IMR-90 (cell line): ENCODE measurements around the gene RUFY2. TPM values are rescaled to one million over a fixed set of nuclear protein-coding genes. Genes with fewer than 3 reads are reported as not detected.
A peak's percentile ranks its signal among the peaks of the same experiment; 100 is the strongest.

ENCODE experiments used
- ATAC-seq: fragments of 200-7000 bp; cut with Tn5 transposase; 2 replicates; pipeline ENCODE4 v1.9.1; 2020; ENCODE audit warnings: low read depth, mild to moderate bottlenecking, moderate library complexity
- BruUV-seq: library from RNA; stranded (reverse); fragments of 400-500 nt; replicated peaks from 2 replicates; lab custom pipeline; 2021; lab: Mats Ljungman, UMichigan
- CTCF ChIA-PET: fragments of 300-600 bp; formaldehyde crosslinking; extraction: SDS; loops from one replicate; lab custom pipeline; 2021; ENCODE audit warnings: antibody characterized with exemption; lab: Yijun Ruan, JAX
- POLR2A ChIA-PET: fragments of 300-600 bp; sonication (Branson Sonifier 250); formaldehyde crosslinking; loops from one replicate; lab custom pipeline; 2022; ENCODE audit warnings: antibody characterized with exemption; ENCODE audit not compliant: unreplicated experiment; lab: Charles Lee
- DNase-seq: peaks from one replicate; pipeline ENCODE4 v3.0.0; 2013
- H2AFZ ChIP-seq: replicated peaks from 2 replicates; pipeline ENCODE3; 2013; ENCODE audit warnings: low read length, mild to moderate bottlenecking; ENCODE audit not compliant: poor library complexity
- H2AK5ac ChIP-seq: 2 replicates; pipeline ENCODE4 v1.6.1; 2013; ENCODE audit warnings: low read depth, low read length, inconsistent platforms
- H2AK9ac ChIP-seq: replicated peaks from 2 replicates; pipeline ENCODE3; 2013; ENCODE audit warnings: mild to moderate bottlenecking, low read depth, low read length, moderate library complexity; ENCODE audit not compliant: poor library complexity
- H2BK120ac ChIP-seq: 2 replicates; pipeline ENCODE4 v1.6.1; 2013; ENCODE audit warnings: low read depth, low read length, inconsistent platforms
- H2BK15ac ChIP-seq: 3 replicates; pipeline ENCODE4 v1.6.1; 2013; ENCODE audit warnings: low read depth, low read length, inconsistent platforms
- H2BK20ac ChIP-seq: 2 replicates; pipeline ENCODE4 v1.6.1; 2013; ENCODE audit warnings: low read depth, mild to moderate bottlenecking, inconsistent platforms, low read length, moderate library complexity
- H2BK5ac ChIP-seq: 2 replicates; pipeline ENCODE4 v1.6.1; 2013; ENCODE audit warnings: mild to moderate bottlenecking, low read depth, low read length, inconsistent platforms; ENCODE audit not compliant: poor library complexity, severe bottlenecking
- H3K14ac ChIP-seq: replicated peaks from 2 replicates; pipeline ENCODE4 v1.6.1; 2013; ENCODE audit warnings: low read depth, low read length, inconsistent platforms
- H3K18ac ChIP-seq: 2 replicates; pipeline ENCODE4 v1.6.1; 2013; ENCODE audit warnings: low read depth, low read length, control low read depth
- H3K23ac ChIP-seq: 2 replicates; pipeline ENCODE4 v1.6.1; 2013; ENCODE audit warnings: low read depth, low read length, inconsistent platforms
- H3K27ac ChIP-seq: 2 replicates; pipeline ENCODE4 v1.5.1; 2013; ENCODE audit warnings: mild to moderate bottlenecking, control low read depth, low read length; ENCODE audit not compliant: insufficient read depth
- H3K27me3 ChIP-seq: 2 replicates; pipeline ENCODE4 v1.6.1; 2013; ENCODE audit warnings: low read length; ENCODE audit not compliant: control insufficient read depth, insufficient read depth
- H3K36me3 ChIP-seq: 2 replicates; pipeline ENCODE4 v1.6.1; 2013; ENCODE audit warnings: low read length, mixed read lengths; ENCODE audit not compliant: control insufficient read depth, insufficient read depth
- H3K4ac ChIP-seq: 2 replicates; pipeline ENCODE4 v1.6.1; 2013; ENCODE audit warnings: low read depth, low read length, inconsistent platforms
- H3K4me1 ChIP-seq: 2 replicates; pipeline ENCODE4 v1.6.1; 2013; ENCODE audit warnings: low read length, mixed read lengths; ENCODE audit not compliant: control insufficient read depth, insufficient read depth
- H3K4me2 ChIP-seq: 2 replicates; pipeline ENCODE4 v1.6.1; 2013; ENCODE audit warnings: low read depth, mild to moderate bottlenecking, control low read depth, low read length, moderate library complexity
- H3K4me3 ChIP-seq: 2 replicates; pipeline ENCODE4 v1.5.1; 2013; ENCODE audit warnings: low read depth, mild to moderate bottlenecking, control low read depth, low read length, moderate library complexity; ENCODE audit not compliant: insufficient read depth
- H3K56ac ChIP-seq: 2 replicates; pipeline ENCODE4 v1.6.1; 2013; ENCODE audit warnings: low read length, inconsistent platforms; ENCODE audit not compliant: insufficient read depth; ENCODE audit errors: extremely low read depth
- H3K79me1 ChIP-seq, 2 experiments: 2 replicates each; pipeline ENCODE4 v1.6.1; 2013; ENCODE audit warnings: low read length in 2 of 2, inconsistent platforms in 1 of 2, low read depth in 1 of 2
- H3K9ac ChIP-seq: 2 replicates; pipeline ENCODE4 v1.6.1; 2013; ENCODE audit warnings: low read depth, low read length, control low read depth
- H3K9me1 ChIP-seq: 2 replicates; pipeline ENCODE4 v1.6.1; 2013; ENCODE audit warnings: low read length, inconsistent platforms; ENCODE audit not compliant: insufficient read depth
- H3K9me3 ChIP-seq: 2 replicates; pipeline ENCODE4 v1.6.1; 2013; ENCODE audit warnings: low read length; ENCODE audit not compliant: control insufficient read depth, insufficient read depth
- H4K20me1 ChIP-seq: 2 replicates; pipeline ENCODE4 v1.6.1; 2013; ENCODE audit warnings: low read length, inconsistent platforms; ENCODE audit not compliant: insufficient read depth
- H4K5ac ChIP-seq: 2 replicates; pipeline ENCODE4 v1.6.1; 2013; ENCODE audit warnings: mild to moderate bottlenecking, low read depth, low read length, control low read depth
- H4K8ac ChIP-seq, 2 experiments: 2 replicates each; pipeline ENCODE4 v1.6.1; 2013; ENCODE audit warnings: low read depth in 2 of 2, low read length in 2 of 2, control low read depth in 1 of 2, inconsistent platforms in 1 of 2
- H4K91ac ChIP-seq: 2 replicates; pipeline ENCODE4 v1.6.1; 2013; ENCODE audit warnings: low read depth, low read length, inconsistent platforms; ENCODE audit not compliant: insufficient read depth
- MAZ ChIP-seq: IDR thresholded peaks from 2 replicates; pipeline ENCODE4 v1.6.1; 2012; ENCODE audit warnings: low read depth, mild to moderate bottlenecking, low read length, improper control_type of control experiment, moderate library complexity, borderline replicate concordance
- MXI1 ChIP-seq: IDR thresholded peaks from 2 replicates; pipeline ENCODE4 v1.6.1; 2012; ENCODE audit warnings: low read depth, mild to moderate bottlenecking, low read length, moderate library complexity, borderline replicate concordance
- SMC3 ChIP-seq: fragments of 150-350 bp; IDR thresholded peaks from 2 replicates; pipeline ENCODE4 v1.6.1; 2016; ENCODE audit warnings: low read depth, mild to moderate bottlenecking, antibody characterized with exemption, low read length, moderate library complexity
- USF2 ChIP-seq: fragments of 150-350 bp; IDR thresholded peaks from 2 replicates; pipeline ENCODE4 v1.6.1; 2017; ENCODE audit warnings: mild to moderate bottlenecking, antibody characterized with exemption, low read length, low read depth
- WGBS, 2 experiments: methylation state at CpG; one replicate each; pipeline versions ENCODE4 v1.1.5 to v1.1.7; 2013; ENCODE audit warnings: missing lambda C conversion rate in 2 of 2; ENCODE audit not compliant: insufficient read length in 1 of 2; ENCODE audit errors: extremely low coverage in 2 of 2; 5-methylcytosine and 5-hydroxymethylcytosine counted together
- dilution Hi-C: fragments of 300-500 bp; cut with HindIII; formaldehyde crosslinking; loops from one replicate; pipeline ENCODE4 v1.14.3; 2018; ENCODE audit warnings: low sequenced_read_pairs; ENCODE audit not compliant: unreplicated experiment
- in situ Hi-C: fragments of 300-500 bp; cut with MboI; formaldehyde crosslinking; loops from 3 replicates; pipeline ENCODE4 v1.14.3; 2019; ENCODE audit warnings: low sequenced_read_pairs, inconsistent platforms, mixed read lengths
- intact Hi-C: fragments of 100-400 bp; cut with micrococcal nuclease; formaldehyde crosslinking; loops from 2 replicates; pipeline ENCODE4 v1.10.0; 2022
- polyA plus RNA-seq, 3 experiments: library from polyadenylated mRNA; depleted of rRNA; stranded (reverse); fragments of >200 nt; gene quantifications; 2 replicates each; pipeline ENCODE4 v1.2.3, GENCODE V29; 2012; ENCODE audit warnings: low replicate concordance in 1 of 3
- total RNA-seq: library from RNA; depleted of rRNA; stranded (reverse); fragments of >200 nt; gene quantifications from 2 replicates; pipeline ENCODE4 v1.2.3, GENCODE V29; 2012

The RUFY2 gene
- total and polyA plus RNA-seq, 2 of the 4 experiments (the other 2 are of a cell fraction), result 6.7 to 6.8 TPM

- dilution Hi-C loops (no loop called here), in situ Hi-C loops (no loop called here), intact Hi-C loops (loop anchor here (10.0 kb wide), 3 partner anchors 259 to 479 kb away; partner anchors contain the start of genes HERC4 and SIRT1)
- H2BK120ac ChIP-seq, result no peak overlapping the region
- TF ChIP-seq MAZ (no peak), MXI1 (0 out of 2 replicates have a peak, but pooled peaks have one; percentile 26), USF2 (peak; percentile 78), SMC3 (no peak)
- ChIA-PET POLR2A (interaction anchor here (0.6 kb wide), 1 partner anchor 11 kb away, joined by 3 read pairs; no protein-coding TSS in a partner anchor), CTCF (interaction anchor here (0.9 to 1.9 kb wide), 3 partner anchors 33 to 478 kb away, joined by 4 to 6 read pairs (median 4); no protein-coding TSS in a partner anchor)
- peaks cover 7% of the 10 kb centered on the region for H3K4me1 ChIP-seq
- H3K9me3 ChIP-seq, result no peaks in the 10 kb centered on the region
- H3K23ac ChIP-seq, result peak overlapping the region; percentile 99; the same call in 1 of the 2 replicates
- H4K20me1 ChIP-seq, result peaks cover 60% of the 10 kb centered on the region
- no peak overlapping the region for H4K91ac ChIP-seq
- H4K5ac ChIP-seq, result no peak overlapping the region
- H2BK20ac ChIP-seq, result no peak overlapping the region
- H2AK5ac ChIP-seq, result no peak overlapping the region
- H3K9ac ChIP-seq, result peak overlapping the region; percentile 98
- H3K56ac ChIP-seq, result 0 out of 2 replicates have a peak overlapping the region, but pooled peaks have one; percentile 99
- ATAC-seq (no peak), DNase-seq (no peak)
- peak overlapping the region; percentile 93 for H2BK5ac ChIP-seq
- peaks cover 8% of the 10 kb centered on the region; the same call in 1 of the 2 replicates for H3K9me1 ChIP-seq
- no peak overlapping the region for H3K18ac ChIP-seq
- peaks cover 4 to 27% of the 10 kb centered on the region in 2 experiments; a peak in 3 of 4 replicates for H3K79me1 ChIP-seq
- H2BK15ac ChIP-seq, result no peak overlapping the region
- no peak overlapping the region for H2AFZ ChIP-seq
- H3K36me3 ChIP-seq, result peaks cover 7% of the 10 kb centered on the region
- peak overlapping the region; percentile 97; the same call in 1 of the 2 replicates for H3K27ac ChIP-seq
- H3K14ac ChIP-seq, result peak overlapping the region; percentile 77
- no peak overlapping the region for H3K4ac ChIP-seq
- H3K27me3 ChIP-seq, result no peaks in the 10 kb centered on the region
- H3K4me2 ChIP-seq, result peak overlapping the region; percentile 92
- H4K8ac ChIP-seq, result no peak overlapping the region
- no CpG with 5 or more reads among the region's 10 CpGs for WGBS, 2 experiments
- H3K4me3 ChIP-seq, result peak overlapping the region; percentile 98
- no TSS peak for BruUV-seq
- H2AK9ac ChIP-seq, result no peak overlapping the region
Measured at GRCh38 chr10:68333440-68334431, 73.3 kb downstream of the RUFY2 start.
